NCI-H345 (cell line): ENCODE measurements around the gene CLRN3.

Source experiments
- DNase-seq: peaks from one replicate; lab custom pipeline; 2025; lab: John Stamatoyannopoulos, UW

CLRN3 gene

GRCh38 chr10:127892743-127893142, at the start of gene CLRN3:
TSS of gene CLRN3 (minus strand) at chr10:127892941. CDS start at chr10:127892784, 157 bp downstream.
- no peak for DNase-seq

- DNase-seq: no peak
Measured at GRCh38 chr10:127940866-127941640, 48.3 kb upstream of the CLRN3 start.

GRCh38 chr10:127939786-127940330, 47.1 kb upstream of the CLRN3 start:
- DNase-seq: no peak

GRCh38 chr10:127937915-127938463, 45.2 kb upstream of the CLRN3 start:
- DNase-seq: no peak

GRCh38 chr10:127937069-127937468, 44.3 kb upstream of the CLRN3 start:
- DNase-seq: no peak

- DNase-seq: no peak
Measured at GRCh38 chr10:127935071-127935561, 42.4 kb upstream of the CLRN3 start.

- DNase-seq: no peak
Measured at GRCh38 chr10:127934383-127934782, 41.6 kb upstream of the CLRN3 start.

- DNase-seq: no peak
Measured at GRCh38 chr10:127933271-127933670, 40.5 kb upstream of the CLRN3 start.

- no peak for DNase-seq
Measured at GRCh38 chr10:127932521-127933270, 40.0 kb upstream of the CLRN3 start.

GRCh38 chr10:127928021-127928806, 35.5 kb upstream of the CLRN3 start:
- DNase-seq: no peak

GRCh38 chr10:127926455-127926854, 33.7 kb upstream of the CLRN3 start:
- DNase-seq: no peak

- no peak for DNase-seq
Measured at GRCh38 chr10:127925471-127926207, 32.9 kb upstream of the CLRN3 start.

- no peak for DNase-seq
Measured at GRCh38 chr10:127923646-127924045, 30.9 kb upstream of the CLRN3 start.

- no peak for DNase-seq
Measured at GRCh38 chr10:127922675-127923366, 30.1 kb upstream of the CLRN3 start.

- DNase-seq: no peak
Measured at GRCh38 chr10:127922206-127922605, 29.5 kb upstream of the CLRN3 start.

- no peak for DNase-seq
Measured at GRCh38 chr10:127921753-127922145, 29.0 kb upstream of the CLRN3 start.

GRCh38 chr10:127921075-127921752, 28.5 kb upstream of the CLRN3 start:
- no peak for DNase-seq

- DNase-seq: no peak
Measured at GRCh38 chr10:127920306-127921074, 27.7 kb upstream of the CLRN3 start.
